Adrenal gland (tissue), 12 donors: ENCODE results near the gene TMEM271. TPM values are rescaled to one million over a fixed set of nuclear protein-coding genes. Genes with fewer than 3 reads are reported as not detected.

Source experiments
- DNase-seq, 7 donors: peaks; one replicate each; pipeline ENCODE4 v3.0.0-alpha.2; 2019 to 2020
- H3K27ac ChIP-seq, 5 donors: fragments of 200-600 bp; sonication (generic) in 4 of 5; 1 replicate in 3 of 5; 2 replicates in 2 of 5; pipeline versions ENCODE4 v1.5.1 to v1.8.0; 2016 to 2020; ENCODE audit warnings: mild to moderate bottlenecking in 1 of 5
- H3K27me3 ChIP-seq: fragments of 200-600 bp; 2 replicates; pipeline ENCODE4 v1.8.0; 2021
- H3K36me3 ChIP-seq, 2 donors: fragments of 200-600 bp; replicated peaks in 1 of 2; 1 replicate in 1 of 2; 2 replicates in 1 of 2; pipeline versions ENCODE4 v1.5.1 to v1.8.0; 2018 to 2022
- H3K4me1 ChIP-seq, 2 donors: fragments of 200-600 bp; replicated peaks in 1 of 2; 1 replicate in 1 of 2; 2 replicates in 1 of 2; pipeline versions ENCODE4 v1.5.1 to v1.8.0; 2018 to 2021
- H3K4me3 ChIP-seq, 4 donors: fragments of 200-600 bp; sonication (generic) in 3 of 4; one replicate each; pipeline ENCODE4 v1.5.1; 2016 to 2018
- H3K9me3 ChIP-seq, 3 donors: fragments of 200-600 bp; sonication (generic) in 1 of 3; replicated peaks in 1 of 3; 1 replicate in 2 of 3; 2 replicates in 1 of 3; pipeline versions ENCODE4 v1.5.1 to v1.8.0; 2016 to 2021
- CTCF ChIP-seq, 6 experiments: fragments of 450-650 bp in 4 of 6; fragments of 200-600 bp in 2 of 6; sonication (generic) in 1 of 6; IDR thresholded peaks; 1 replicate in 5 of 6; 2 replicates in 1 of 6; pipeline versions ENCODE4 v1.5.1 to v1.8.0; 2016 to 2021; ENCODE audit warnings: antibody characterized with exemption in 6 of 6, mild to moderate bottlenecking in 2 of 6, moderate library complexity in 1 of 6
- POLR2A ChIP-seq, 2 donors: fragments of 450-650 bp; IDR thresholded peaks; one replicate each; pipeline ENCODE4 v1.6.1; 2017; ENCODE audit warnings: antibody characterized with exemption in 2 of 2, mild to moderate bottlenecking in 2 of 2, moderate library complexity in 1 of 2
- WGBS, 4 donors: extraction: QIAGEN DNeasy Blood & Tissue Kit in 2 of 4; methylation state at CpG; one replicate each; pipeline versions ENCODE4 v1.1.5 to v1.1.7; 2013 to 2017; 5-methylcytosine and 5-hydroxymethylcytosine counted together
- intact Hi-C, 2 donors: fragments of 100-400 bp; cut with DNase I; formaldehyde crosslinking; loops; one replicate each; pipeline versions ENCODE4 v1.14.1 to v1.15.0; 2022 to 2023
- polyA plus RNA-seq, 3 donors: library from polyadenylated mRNA; stranded (reverse); fragments of 200-250 nt in 2 of 3; fragments of 350-450 nt in 1 of 3; fragmentation: Illumina TruSeq in 1 of 3; extraction: RNeasy Lipid Tissue Mini Kit (QIAGEN cat#74804) in 1 of 3; gene quantifications; one replicate each; pipeline ENCODE4 v1.2.3, GENCODE V29; 2013 to 2014
- total RNA-seq, 9 donors: library from RNA; depleted of rRNA in 4 of 9; stranded (reverse); fragments of >200 nt in 4 of 9; fragments of 120-200 nt in 1 of 9; fragmentation: NEBNext Ultra II Directional in 1 of 9; extraction: Animal tissue kit (Norgen Biotek cat#: 25700) in 1 of 9; gene quantifications; one replicate each; pipeline versions ENCODE4 v1.1.0 to v1.2.4, GENCODE V29; 2013 to 2023
- donor health status: healthy with polysubstance abuse.
- donor health status: Bipolar disorder and iron deficiency.
- donor health status: DM: yes; HTN: yes; CAD: no.
- donor health status: DM: no; HTN: no; CAD: no.
- donor health status: DM: no; HTN: no; CAD: no.
- donor health status: DM: yes; HTN: yes; CAD: no.

TMEM271 gene
- total and polyA plus RNA-seq, 12 donors = 0.06 to 1.9 (median 0.60) TPM; not detected in 5

- WGBS, 4 donors = 4 to 15% (median 11%) methylated on average over 14 to 68 of the region's 68 CpGs
- Histone ChIP-seq H3K27ac (no peak overlapping the region), H3K4me3 (no peak overlapping the region), H3K4me1 (no peaks in the 10 kb centered on the region), H3K36me3 (no peaks in the 10 kb centered on the region), H3K27me3 (peaks cover 56% of the 10 kb centered on the region), H3K9me3 (no peaks in the 10 kb centered on the region)
- intact Hi-C loops = no loop called here
- peak in 1 of 7 donors; percentile 23 for DNase-seq
- no peak for TF ChIP-seq POLR2A (IDR thresholded peaks at IDR 0.05)
- TF ChIP-seq CTCF (IDR thresholded peaks at IDR 0.05) = no peak
Measured at GRCh38 chr4:574346-575161, 1.5 kb downstream of the TMEM271 start.

GRCh38 chr4:573122-573892 lies 2.8 kb downstream of the TMEM271 start:
- H3K27ac ChIP-seq = no peak overlapping the region
- TF ChIP-seq CTCF (IDR thresholded peaks at IDR 0.05) (no peak), POLR2A (IDR thresholded peaks at IDR 0.05) (no peak)
- 49 to 61% (median 60%) methylated on average over 7 to 8 of the region's 8 CpGs for WGBS, 4 donors
- no peak overlapping the region for H3K4me3 ChIP-seq
- H3K27me3 ChIP-seq = peaks cover 47% of the 10 kb centered on the region
- H3K36me3 ChIP-seq = no peaks in the 10 kb centered on the region
- intact Hi-C loops = no loop called here
- DNase-seq = peak in 1 of 7 donors; percentile 25
- no peaks in the 10 kb centered on the region for H3K4me1 ChIP-seq
- no peaks in the 10 kb centered on the region for H3K9me3 ChIP-seq

- no peaks in the 10 kb centered on the region for H3K36me3 ChIP-seq
- H3K4me1 ChIP-seq = no peaks in the 10 kb centered on the region
- no peaks in the 10 kb centered on the region for H3K9me3 ChIP-seq
- no peak overlapping the region for H3K4me3 ChIP-seq
- TF ChIP-seq POLR2A (IDR thresholded peaks at IDR 0.05) (no peak), CTCF (IDR thresholded peaks at IDR 0.05) (no peak)
- WGBS, 4 donors = 77 to 89% (median 81%) methylated on average over 3 to 6 of the region's 6 CpGs
- peaks cover 42% of the 10 kb centered on the region for H3K27me3 ChIP-seq
- no peak overlapping the region for H3K27ac ChIP-seq
- intact Hi-C loops = no loop called here
- DNase-seq = peak in 1 of 7 donors; percentile 11
Measured at GRCh38 chr4:572594-572993, 3.5 kb downstream of the TMEM271 start.

GRCh38 chr4:571838-572572 lies 4.1 kb downstream of the TMEM271 start:
- DNase-seq = peak in 1 of 7 donors; percentile 18
- Histone ChIP-seq H3K27ac (no peak overlapping the region), H3K4me1 (no peaks in the 10 kb centered on the region), H3K27me3 (peaks cover 36% of the 10 kb centered on the region), H3K4me3 (no peak overlapping the region), H3K9me3 (no peaks in the 10 kb centered on the region), H3K36me3 (no peaks in the 10 kb centered on the region)
- TF ChIP-seq CTCF (IDR thresholded peaks at IDR 0.05) (no peak), POLR2A (IDR thresholded peaks at IDR 0.05) (no peak)
- 78 to 87% (median 81%) methylated on average over 29 of the region's 29 CpGs for WGBS, 4 donors
- intact Hi-C loops = no loop called here
